ENCODE results near the gene CDH23. TPM values are rescaled to one million over a fixed set of nuclear protein-coding genes. Genes with fewer than 3 reads are reported as not detected.

Gene CDH23
- total RNA-seq, 1 experiment from 2014 or later = 0.40 TPM

GRCh38 chr10:71486484-71487114 lies 89.9 kb downstream of the CDH23 start:
- peak; percentile 48 for DNase-seq (ENCODE audit: low read depth)

DNA sequence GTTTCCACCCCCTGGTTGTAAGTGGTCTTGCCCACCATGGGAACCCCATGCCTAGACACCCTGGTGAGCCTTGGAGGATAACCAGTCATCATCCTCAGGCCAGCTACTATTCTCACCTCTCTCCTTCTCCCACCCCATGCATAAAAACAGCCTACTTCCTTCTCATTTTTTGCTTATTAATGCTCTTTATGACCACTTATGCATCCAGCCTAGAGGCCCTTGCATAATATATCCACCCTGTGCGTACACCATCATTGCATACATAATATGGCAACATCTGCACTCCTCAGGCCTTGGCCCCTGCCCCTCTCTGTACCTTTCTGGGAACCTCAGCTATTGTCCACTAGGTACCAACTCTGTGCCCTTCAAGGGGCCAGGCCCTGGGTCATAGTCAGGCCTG lies 91.0 kb downstream of the CDH23 start:
- no peak for DNase-seq (ENCODE audit: low read depth)

DNA sequence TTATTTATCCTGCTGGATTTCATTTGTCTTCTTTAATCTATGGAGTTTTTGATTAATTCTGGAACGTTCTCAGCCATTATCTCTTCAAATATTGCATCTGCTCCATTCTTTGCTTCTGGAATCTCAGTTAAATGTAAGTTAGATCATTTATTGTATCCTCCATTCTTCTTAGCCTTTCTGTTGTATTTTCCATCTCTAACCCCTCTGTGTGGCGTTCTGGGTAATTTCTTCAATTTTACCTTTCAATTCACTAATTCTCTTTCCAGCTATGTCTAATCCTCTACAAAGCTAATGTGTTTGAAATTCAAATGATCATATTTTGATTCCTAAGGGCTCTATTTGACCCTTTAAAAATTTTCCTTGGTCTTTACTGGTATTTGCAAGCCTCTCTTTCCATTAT lies 92.4 kb downstream of the CDH23 start:
- DNase-seq (ENCODE audit: low read depth) = no peak

- DNase-seq (ENCODE audit: low read depth) = no peak
Measured at GRCh38 chr10:71492872-71493271, 96.2 kb downstream of the CDH23 start.

DNA sequence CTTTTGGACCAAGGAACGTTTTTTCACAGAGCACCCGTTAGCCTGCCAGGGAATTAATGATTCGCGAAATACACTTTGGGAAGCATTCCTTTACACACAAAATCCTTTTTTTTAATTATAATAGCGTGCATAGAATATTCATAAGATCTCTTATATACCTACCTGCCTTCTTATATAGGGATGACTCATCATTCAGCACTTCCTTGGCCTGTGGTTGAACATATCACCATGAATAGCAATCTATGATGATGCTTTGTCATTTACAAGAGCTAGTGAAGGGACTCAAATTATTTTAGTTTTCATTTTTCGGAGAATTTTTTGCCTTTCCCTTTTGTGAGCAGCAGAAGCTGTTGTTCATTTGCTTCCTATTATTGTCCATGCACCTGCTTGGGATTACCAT lies 97.0 kb downstream of the CDH23 start:
- no peak for DNase-seq (ENCODE audit: low read depth)

GRCh38 chr10:71494476-71494875 lies 97.8 kb downstream of the CDH23 start:
- no peak for DNase-seq (ENCODE audit: low read depth)

DNA sequence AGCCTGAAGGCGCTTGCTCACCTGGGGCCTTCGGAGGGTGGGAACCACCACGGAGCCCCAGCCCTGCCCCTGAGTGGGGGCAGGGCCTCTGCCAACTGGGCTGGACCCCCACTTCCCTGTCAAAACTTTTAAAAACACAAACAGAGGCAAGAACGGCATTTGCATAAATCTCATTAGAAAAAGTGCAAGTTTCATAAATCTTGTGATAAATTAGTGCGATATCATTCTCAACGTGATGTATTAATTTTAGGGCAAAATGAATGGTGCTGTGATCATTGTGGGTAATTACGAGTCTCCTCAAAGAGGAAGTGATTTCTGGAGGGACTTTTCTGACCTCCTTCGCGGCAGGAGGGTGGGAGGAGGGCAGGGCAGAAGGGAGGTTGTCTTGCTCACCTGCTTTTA lies 98.3 kb downstream of the CDH23 start:
- no peak for DNase-seq (ENCODE audit: low read depth)

DNA sequence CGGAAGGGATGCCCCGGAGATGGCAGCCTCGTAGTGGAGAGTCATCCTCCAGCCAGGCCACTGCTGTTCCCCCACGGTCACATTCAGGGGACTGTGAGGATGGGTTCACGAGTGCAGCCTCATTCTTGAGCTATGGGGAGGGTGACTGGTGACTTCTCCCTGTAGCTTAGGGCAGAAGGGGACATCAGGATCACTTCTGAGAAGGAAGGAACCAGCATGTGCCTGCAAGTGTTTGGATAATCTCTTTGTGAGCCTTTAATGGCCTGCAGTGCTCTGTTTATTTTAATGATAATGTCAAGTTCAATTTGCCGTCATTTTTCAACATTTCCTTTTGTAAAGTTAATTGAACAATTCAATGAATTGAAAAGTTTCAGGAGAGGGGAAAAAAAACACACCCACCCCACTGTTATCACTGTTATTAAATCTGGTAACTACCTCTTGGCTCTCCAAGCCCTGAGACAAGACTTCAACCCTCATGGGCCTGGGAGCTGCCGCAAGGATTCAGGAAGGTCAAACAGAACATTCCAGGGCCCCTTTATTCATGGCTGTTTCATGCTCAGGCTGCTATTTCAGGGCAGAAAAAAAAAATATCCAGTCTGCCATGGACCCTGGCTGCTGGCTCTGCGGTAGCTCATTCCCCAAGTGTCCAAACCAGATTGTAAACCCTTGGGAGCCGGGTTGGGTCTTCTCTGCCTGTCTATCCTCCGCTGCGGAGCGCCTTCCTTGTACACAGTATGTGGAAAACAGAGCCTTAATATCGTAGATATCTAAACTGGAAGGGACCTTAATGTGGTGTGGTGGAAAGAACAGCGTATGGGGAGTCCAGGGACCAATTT lies 100.4 kb downstream of the CDH23 start:
- no peak for DNase-seq (ENCODE audit: low read depth)

DNA sequence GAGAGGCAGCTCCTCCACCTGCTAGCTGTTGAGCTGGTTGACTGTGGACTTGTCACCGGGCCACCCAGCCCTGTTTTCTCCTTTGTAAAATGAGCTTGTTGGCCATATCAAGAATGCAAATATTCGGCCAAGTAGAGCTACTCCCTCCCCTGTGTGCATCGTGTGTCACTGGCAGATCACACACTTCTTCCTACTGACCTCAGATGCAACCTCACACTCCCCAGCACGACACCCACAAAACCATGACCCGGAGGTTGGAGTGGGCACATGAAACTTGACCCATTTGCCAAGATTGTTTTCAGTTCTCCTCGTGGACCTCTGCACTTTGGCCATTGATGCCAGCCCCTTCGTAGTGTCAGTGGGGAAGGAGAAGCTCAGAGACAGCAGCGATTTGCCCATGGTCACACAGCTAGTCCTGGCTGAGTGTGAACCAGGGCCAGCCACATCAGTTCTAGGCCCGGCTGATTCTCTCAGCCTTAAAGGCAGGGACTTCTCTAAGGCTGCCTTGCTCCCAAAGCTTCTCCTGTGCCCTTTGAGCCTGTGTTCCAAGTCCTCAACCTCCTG lies 101.1 kb downstream of the CDH23 start:
- no peak for DNase-seq (ENCODE audit: low read depth)

GRCh38 chr10:71501402-71501801 lies 104.7 kb downstream of the CDH23 start:
- no peak for DNase-seq (ENCODE audit: low read depth)

- DNase-seq (ENCODE audit: low read depth) = no peak
Measured at GRCh38 chr10:71502190-71502589, 105.5 kb downstream of the CDH23 start.

DNA sequence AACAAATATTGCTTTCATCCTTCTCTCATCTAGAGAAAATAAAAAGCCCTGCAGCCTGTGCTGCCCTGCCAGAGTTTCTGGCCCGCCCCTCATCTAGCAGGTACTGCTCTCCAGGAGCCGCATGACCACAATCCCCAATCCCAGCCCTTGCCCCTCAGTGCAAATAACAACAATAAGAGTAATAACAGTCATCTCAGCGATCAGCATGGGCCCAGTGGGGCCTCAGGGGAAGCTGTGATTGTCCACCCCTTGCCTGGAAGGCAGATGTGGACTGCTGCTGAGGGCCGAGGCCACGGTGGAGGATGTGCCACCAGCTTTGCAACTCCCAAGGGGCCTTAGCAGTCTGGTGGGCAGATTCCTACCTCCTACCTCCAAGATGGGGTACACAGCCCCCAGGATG lies 106.1 kb downstream of the CDH23 start:
- no peak for DNase-seq (ENCODE audit: low read depth)

GRCh38 chr10:71504168-71504567 lies 107.4 kb downstream of the CDH23 start:
- DNase-seq (ENCODE audit: low read depth) = no peak

GRCh38 chr10:71504570-71504969 lies 107.8 kb downstream of the CDH23 start:
- DNase-seq (ENCODE audit: low read depth) = no peak

DNA sequence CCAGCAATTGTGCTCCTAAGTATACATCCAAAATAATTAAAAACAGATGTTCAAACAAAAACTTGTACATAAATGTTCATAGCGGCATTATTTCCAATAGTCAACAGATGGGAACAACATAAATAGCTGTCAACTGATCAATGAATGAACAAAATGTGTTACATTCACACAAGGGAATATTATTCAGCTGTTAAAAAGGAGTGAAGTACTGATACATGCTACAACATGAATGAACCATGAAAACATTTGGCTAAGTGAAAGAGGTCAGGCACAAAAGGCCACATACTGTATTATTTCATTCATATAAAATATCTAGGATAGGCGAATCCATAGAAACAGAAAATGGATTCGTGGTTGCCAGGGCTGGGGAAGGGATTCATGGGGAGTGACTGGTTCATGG lies 109.1 kb downstream of the CDH23 start:
- no peak for DNase-seq (ENCODE audit: low read depth)

- DNase-seq (ENCODE audit: low read depth) = no peak
Measured at GRCh38 chr10:71509444-71509843, 112.7 kb downstream of the CDH23 start.

DNA sequence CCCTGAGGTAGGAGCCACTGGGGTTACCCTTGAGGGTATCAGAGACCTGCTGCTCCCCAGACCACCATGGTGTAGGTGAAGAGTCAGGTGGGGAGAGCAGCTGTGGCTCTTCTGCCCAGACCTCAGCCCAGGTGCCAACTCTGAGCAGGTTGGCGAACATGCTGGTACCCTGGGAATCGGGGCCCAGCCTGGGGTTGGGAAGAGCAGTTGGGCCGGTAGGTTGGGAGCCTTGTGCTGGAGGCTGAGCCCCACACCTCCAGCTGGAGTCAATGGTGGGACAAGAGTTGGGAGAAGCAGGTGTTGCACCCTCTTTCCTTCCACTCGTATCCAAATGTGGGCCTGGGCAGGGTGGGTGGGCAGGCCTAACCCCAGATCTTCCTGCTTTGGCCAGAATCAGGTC lies 114.5 kb downstream of the CDH23 start:
- DNase-seq (ENCODE audit: low read depth) = no peak

DNA sequence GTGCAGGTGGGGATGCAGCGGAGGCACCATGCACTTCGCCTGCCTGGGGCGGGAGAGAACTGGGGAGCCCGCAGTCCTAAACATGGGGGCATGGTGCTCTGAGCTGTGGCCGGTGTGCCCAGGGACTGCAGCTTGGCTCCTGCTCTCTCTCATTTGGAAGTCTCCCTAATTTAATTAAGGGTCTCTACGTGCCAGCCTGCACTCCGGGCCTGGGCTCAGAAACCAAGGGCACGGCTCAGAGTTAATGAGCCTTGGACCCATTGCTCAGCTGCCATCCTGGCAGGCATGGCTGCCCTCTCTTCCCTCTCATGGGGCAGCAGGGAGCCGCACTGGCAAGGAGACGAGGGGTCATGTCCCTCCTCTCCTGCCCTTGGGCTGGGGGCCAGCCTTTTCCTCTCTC lies 115.6 kb downstream of the CDH23 start:
- DNase-seq (ENCODE audit: low read depth) = no peak

DNA sequence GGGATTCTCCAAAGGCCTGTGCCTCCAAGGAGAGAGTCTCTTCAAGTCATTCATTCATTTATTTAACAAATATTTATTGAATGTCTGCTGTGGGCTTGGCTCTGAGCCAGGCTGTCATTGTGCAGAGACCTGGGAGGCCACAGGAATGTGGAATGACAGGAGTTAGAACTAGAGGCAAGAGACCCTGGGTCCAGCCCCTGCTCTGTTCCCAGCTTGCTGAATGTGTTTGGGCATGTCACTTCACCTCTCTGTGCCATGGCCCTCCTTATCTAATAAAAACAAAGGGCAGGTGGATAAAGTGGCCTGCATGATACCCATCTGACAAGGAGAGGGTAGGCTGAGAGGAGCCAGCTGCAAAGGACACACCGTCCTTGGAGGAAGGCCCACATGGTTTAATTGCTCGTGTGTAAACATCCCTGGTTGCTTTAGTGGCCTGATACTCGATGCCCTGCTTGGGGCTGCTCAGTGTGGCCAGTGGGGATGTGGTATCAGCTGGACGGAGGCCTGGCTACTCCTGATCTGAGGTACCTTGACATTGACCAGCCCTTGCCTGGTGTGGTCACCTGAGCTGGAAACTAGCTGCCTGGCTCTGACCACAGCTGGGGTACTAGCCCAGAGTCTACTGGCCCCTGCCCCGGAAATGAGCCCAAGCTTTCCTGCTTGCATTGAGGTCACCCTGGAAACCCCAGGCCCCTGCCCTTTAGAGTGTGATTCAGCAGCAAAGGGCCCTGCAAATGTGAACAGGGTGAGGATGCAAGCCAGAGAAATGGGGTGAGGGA lies 116.2 kb downstream of the CDH23 start:
- DNase-seq (ENCODE audit: low read depth) = peak; percentile 26

- no peak for DNase-seq (ENCODE audit: low read depth)
Measured at GRCh38 chr10:71513540-71513853, 116.8 kb downstream of the CDH23 start.

DNA sequence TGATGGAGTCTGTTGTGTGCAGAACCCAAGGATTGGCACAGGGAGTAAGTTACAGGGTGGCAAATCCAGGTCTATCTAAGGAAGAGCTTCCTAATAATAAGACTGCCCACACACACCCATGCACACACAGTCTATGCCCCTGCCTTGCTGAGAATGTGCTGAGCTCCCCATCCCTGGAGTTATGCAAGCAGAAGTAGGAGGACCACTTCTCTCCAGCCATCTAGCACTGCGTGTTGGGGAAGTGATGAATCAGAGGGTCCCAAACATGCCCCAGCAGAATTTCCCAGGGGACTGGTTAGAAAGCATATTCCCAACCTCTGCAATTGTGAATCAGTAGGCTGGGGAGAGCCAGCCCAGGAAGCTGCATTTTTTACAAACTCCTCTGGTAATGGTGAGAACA lies 117.2 kb downstream of the CDH23 start:
- DNase-seq (ENCODE audit: low read depth) = no peak

GRCh38 chr10:71515531-71516172 lies 118.9 kb downstream of the CDH23 start:
- no peak for DNase-seq (ENCODE audit: low read depth)
